ENCODE data around the gene ATXN7L2.

ATXN7L2 gene

DNA sequence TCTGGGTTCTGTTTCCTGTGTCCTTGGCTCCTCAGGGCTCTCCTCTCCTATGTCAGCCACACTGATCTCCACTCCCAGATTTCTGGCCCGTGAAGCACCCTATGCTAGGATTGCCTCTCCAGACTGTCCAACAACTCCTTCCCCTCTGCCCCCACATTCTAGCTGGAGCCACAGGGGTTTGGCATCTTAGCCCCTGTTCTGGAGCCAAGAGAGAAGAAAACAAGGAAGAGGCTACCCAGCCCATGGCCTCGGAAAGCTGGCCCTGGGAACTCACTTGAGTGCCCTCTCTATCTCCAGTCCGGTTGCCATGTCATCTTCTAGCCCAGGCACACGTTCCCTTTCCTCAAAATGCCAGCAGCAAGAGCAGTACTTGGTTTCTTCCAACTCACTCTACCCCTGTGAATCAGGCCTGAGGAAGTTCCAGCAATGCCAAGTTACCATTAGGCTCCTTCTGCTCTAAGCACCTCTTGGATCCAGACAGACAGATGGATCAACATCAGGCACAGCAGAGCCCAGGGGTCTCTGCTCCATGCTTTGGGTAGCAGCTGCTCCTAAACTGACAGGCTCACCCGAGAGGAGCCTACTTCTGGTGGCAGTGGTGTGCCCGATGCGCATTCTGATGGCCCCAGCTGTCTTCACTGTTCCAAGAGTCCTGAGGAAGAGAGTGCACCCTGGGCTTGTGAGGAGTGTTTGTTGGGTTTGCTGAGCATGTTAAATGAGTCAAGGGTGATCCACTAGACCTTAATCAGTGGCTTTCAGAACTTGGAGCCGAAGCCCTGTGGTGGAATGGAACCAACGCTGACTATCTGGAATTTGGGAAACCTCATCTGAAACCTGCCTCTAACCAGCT, 44.4 kb downstream of the ATXN7L2 start:
- no peak for DNase-seq (ENCODE audit: low read depth)

DNA sequence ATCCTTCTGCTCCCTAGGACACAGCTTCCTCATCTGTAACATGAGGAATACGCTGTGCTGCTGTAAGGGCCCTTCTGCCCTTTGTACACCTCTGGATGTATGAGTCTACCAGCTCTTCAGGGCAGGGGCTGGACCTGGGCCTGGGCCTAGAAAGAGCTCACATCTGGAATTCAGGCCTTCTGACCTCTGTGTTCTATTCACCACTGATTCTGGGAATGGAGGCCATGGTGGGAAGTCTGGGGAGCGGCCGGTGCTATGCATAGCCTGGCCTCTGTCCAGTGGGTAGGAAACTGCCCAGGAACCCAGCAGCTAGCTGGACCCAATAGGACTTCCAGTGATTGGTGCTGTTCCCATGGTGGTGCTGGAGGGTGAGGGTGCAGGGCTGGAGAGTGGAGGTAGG, 45.0 kb downstream of the ATXN7L2 start:
- DNase-seq (ENCODE audit: low read depth) = no peak

GRCh38 chr1:109529881-109530456, 46.3 kb downstream of the ATXN7L2 start:
- no peak for DNase-seq (ENCODE audit: low read depth)

DNA sequence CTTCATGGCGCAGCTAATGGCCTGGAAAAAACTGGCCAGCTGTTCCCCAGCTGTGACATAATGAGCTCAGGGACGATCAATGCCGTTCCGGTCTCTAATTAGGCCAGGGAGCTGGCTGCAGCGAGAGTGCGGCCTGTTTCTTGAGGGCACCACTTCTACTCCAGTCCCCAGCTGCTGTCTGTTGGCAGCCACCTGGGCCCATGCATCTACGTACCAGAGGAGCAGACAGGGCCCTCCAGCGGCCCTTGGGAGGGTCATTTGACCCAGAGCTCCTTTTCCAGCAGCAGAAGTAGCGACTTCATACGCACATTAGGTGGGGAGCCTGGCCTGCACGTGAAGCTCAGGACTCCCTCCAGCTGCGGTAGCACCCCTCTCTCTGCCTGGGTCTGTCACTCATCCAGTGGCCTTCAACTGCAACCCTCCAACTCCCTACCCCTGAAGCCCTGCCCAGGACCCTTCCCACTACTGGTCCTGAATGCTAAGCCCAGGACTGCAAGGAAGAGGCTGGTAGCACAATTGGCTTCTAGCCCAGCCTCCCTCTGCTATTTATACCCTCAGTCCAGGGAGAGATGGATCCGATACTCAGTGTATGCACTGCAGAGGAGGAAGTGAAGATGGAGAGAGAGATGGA, 46.9 kb downstream of the ATXN7L2 start:
- DNase-seq (ENCODE audit: low read depth) = no peak

DNA sequence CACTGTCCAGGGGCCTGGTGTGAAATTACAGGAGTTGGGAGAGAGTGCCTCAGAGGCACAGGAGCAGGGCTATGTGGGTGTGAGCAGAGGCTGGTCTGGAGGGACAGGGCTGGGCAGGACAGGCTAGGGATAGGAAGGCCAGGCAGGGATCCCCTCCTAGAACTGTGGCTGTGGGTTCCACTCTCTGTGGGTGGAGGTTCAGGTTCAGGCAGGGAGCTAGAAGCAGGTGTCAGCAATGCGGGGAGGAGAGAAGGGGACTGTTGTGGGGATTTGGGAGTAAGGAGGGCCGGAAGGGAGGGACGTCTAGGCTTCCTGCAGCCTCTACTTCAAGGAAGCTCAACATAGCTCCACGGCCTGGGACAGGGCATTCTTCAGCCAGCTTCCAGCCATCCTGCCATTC, 47.7 kb downstream of the ATXN7L2 start:
- no peak for DNase-seq (ENCODE audit: low read depth)

GRCh38 chr1:109531826-109532364, 48.2 kb downstream of the ATXN7L2 start:
- DNase-seq (ENCODE audit: low read depth) = no peak

GRCh38 chr1:109532365-109533136, 48.8 kb downstream of the ATXN7L2 start:
- DNase-seq (ENCODE audit: low read depth) = peak; percentile 72

DNA sequence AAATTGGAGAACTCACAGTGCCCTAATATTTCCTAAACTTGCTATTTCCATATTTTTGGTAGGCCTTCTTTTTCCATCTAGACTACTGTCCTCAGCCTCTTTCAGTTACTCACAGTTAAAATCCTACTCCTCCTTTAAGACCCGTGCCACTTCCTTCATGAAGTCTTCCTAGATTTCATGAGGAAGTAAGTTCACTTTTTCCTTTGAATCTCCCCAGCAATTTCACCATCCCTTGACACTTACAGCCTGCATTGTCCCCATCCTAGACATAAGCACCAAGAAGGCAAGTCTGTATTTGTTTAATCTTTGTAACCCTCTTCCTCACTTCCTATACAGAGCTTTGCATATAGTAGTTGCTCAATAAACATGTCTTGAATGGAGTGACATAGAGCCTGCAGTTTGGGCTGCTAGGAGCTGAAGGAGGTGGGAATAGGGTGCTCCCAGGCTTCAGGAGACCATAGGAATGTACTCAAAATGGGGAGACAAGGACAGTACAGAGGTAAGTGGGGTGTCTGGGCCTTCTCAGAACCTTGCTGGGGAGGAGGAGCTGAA, 50.7 kb downstream of the ATXN7L2 start:
- no peak for DNase-seq (ENCODE audit: low read depth)

DNA sequence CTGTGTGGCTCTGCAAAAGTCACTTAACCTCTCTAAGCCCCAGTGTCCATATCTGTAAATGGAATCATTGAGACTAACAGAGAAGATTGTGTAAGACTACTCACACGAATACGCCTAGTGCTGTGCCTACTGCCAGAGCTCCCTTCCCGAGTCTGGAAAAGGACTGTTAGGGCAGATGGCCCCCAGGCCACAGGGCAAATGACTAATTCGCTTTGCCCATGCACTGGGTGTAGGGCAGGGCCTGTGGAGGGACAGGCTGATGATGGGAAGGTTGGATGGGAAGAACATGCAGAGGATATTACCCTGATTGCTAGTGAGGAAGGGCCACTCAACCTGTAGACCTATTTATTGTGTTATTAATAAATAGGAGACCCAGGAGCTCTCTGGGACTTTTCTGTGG, 51.8 kb downstream of the ATXN7L2 start:
- DNase-seq (ENCODE audit: low read depth) = no peak

GRCh38 chr1:109535971-109536491, 52.3 kb downstream of the ATXN7L2 start:
- no peak for DNase-seq (ENCODE audit: low read depth)

DNA sequence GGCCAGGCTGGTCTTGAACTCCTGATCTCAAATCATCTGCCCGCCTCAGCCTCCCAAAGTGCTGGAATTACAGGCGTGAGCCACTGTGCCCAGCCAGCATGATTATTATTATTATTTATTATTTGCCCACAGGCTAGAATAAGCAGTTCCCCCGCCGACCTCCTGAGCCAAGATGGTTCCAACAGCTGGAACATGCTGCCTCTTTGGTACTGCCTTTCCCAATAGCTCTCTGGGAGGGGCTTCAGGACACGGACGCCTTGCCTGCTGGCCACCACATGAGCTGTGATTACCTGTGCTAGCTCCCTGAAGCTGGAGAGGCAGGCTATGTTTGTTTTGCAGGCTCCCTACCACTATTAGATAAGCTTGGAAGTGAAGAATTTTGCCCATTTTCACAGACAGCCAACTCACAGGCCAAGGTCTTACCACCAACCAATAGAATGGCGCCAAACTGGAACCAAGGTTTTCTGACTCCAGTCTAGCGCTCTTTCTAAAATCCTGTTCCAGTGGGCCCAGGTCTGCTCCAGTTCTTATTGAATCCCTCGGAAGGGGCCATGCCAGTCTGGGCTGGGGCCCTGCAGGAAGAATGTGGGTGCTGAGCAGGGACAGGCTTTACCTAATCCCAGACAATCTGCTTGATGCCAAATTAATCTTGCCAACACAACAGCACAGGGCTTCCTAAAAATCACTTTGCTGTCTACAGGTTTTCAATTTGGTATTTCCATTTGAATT, 53.9 kb downstream of the ATXN7L2 start:
- DNase-seq (ENCODE audit: low read depth) = no peak

GRCh38 chr1:109538827-109539555, 55.3 kb downstream of the ATXN7L2 start:
- DNase-seq (ENCODE audit: low read depth) = no peak

- DNase-seq (ENCODE audit: low read depth) = no peak
These were observed 56.0 kb downstream of the ATXN7L2 start, which contains the start of gene GPR61 for GRCh38 chr1:109539676-109540075. TSS of gene GPR61 (plus strand) at chr1:109539872. CDS start at chr1:109543023, 3,151 bp downstream.

- no peak for DNase-seq (ENCODE audit: low read depth)
These were observed 57.4 kb downstream of the ATXN7L2 start for GRCh38 chr1:109541102-109541501.

Measured in fibroblast of the conjunctiva (primary cell).